Bronchial epithelial cell (primary cell): Measurements from ENCODE around the gene CACTIN. TPM values are rescaled to one million over a fixed set of nuclear protein-coding genes. Genes with fewer than 3 reads are reported as not detected.

ENCODE experiments used
- DNase-seq: peaks from one replicate; pipeline ENCODE4 v3.0.0-alpha.2; 2010; ENCODE audit warnings: low read depth
- FAIRE-seq: peaks from 2 replicates; lab custom pipeline; 2011; peaks lifted over from hg19 to GRCh38; lab: Jason Lieb, UNC
- H3K27me3 ChIP-seq: 2 replicates; pipeline ENCODE4 v1.5.1; 2011; ENCODE audit warnings: low read length; ENCODE audit not compliant: control insufficient read depth, insufficient read depth
- H3K36me3 ChIP-seq: 2 replicates; pipeline ENCODE4 v1.5.1; 2011; ENCODE audit warnings: low read length; ENCODE audit not compliant: control insufficient read depth, insufficient read depth
- H3K4me3 ChIP-seq: 2 replicates; pipeline ENCODE4 v1.5.1; 2011; ENCODE audit warnings: mild to moderate bottlenecking, low read depth, low read length, control low read depth
- total RNA-seq: library from RNA; depleted of rRNA; stranded (reverse); fragments of >200 nt; gene quantifications from 2 replicates; pipeline ENCODE4 v1.2.1, GENCODE V29; 2014
- TF ChIP-seq, protein P1 (sequence below): IDR thresholded peaks from 2 replicates; pipeline ENCODE4 v1.5.1; 2011; ENCODE audit warnings: mild to moderate bottlenecking, moderate library complexity, low read length, control low read depth, inconsistent platforms; ENCODE audit not compliant: insufficient read depth, severe bottlenecking

The CACTIN gene
- total RNA-seq, 1 donor from 2014 or later, result 30.3 TPM

DNA sequence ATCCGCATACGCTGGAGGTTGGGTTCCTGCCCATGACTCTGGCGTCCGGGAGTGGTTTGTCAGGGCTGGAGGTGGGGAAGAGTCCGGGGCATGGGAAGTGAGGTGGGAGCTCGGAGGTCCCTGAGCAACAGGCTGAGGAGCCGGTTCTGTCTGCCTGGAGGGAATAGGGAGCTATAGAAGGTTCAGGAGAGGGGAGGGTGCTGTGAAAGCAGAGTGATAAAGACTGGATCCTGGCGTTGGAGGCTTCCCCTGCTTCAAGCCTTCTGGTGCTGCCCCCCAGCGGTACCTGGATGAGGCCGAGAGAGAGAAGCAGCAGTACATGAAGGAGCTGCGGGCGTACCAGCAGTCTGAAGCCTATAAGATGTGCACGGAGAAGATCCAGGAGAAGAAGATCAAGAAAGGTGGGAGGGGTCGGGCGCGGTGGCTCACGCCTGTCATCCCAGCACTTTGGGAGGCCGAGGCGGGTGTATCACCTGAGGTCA, 51.3 kb downstream of the CACTIN start:
- Histone ChIP-seq H3K4me3 (no peak overlapping the region), H3K36me3 (peaks cover 8% of the 10 kb centered on the region), H3K27me3 (no peaks in the 10 kb centered on the region)
- TF ChIP-seq, protein P1, sequence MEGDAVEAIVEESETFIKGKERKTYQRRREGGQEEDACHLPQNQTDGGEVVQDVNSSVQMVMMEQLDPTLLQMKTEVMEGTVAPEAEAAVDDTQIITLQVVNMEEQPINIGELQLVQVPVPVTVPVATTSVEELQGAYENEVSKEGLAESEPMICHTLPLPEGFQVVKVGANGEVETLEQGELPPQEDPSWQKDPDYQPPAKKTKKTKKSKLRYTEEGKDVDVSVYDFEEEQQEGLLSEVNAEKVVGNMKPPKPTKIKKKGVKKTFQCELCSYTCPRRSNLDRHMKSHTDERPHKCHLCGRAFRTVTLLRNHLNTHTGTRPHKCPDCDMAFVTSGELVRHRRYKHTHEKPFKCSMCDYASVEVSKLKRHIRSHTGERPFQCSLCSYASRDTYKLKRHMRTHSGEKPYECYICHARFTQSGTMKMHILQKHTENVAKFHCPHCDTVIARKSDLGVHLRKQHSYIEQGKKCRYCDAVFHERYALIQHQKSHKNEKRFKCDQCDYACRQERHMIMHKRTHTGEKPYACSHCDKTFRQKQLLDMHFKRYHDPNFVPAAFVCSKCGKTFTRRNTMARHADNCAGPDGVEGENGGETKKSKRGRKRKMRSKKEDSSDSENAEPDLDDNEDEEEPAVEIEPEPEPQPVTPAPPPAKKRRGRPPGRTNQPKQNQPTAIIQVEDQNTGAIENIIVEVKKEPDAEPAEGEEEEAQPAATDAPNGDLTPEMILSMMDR, result peak; percentile 33
- DNase-seq (no peak), FAIRE-seq (no peak)

DNA sequence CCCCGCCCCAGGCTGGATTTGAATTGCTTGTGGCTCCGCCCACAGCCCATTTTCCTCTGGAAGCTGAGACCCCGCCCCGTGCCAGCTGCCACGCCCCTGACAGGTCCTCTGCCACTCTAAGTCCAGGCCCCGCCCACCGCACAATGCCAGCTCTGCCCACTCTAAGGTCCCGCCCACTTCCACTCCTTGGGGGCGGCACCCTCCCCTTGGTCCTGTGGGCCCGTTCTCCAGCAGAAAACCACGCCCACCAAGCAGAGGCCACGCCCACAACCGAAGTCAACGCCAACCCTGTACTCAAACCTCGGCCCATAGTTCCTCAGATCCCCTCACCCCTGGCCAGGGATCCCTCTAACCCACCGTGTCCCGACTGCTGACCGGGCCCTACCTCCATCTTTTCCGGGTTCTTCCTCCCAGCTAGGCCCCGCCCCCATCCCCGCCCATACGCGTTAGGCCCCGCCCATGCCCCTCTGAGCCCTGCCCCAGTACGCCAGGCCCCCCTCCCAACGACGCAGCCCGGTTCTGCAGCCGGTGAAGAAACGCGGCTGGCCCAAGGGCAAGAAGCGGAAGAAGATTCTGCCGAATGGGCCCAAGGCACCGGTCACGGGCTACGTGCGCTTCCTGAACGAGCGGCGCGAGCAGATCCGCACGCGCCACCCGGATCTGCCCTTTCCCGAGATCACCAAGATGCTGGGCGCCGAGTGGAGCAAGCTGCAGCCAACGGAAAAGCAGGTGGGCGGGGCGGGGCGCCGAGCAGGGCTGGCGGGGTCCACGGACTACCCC, 52.5 kb downstream of the CACTIN start:
- Histone ChIP-seq H3K4me3 (peak overlapping the region; percentile 92), H3K36me3 (peaks cover 8% of the 10 kb centered on the region), H3K27me3 (no peaks in the 10 kb centered on the region)
- peak; percentile 90 for DNase-seq
- no peak for FAIRE-seq
- TF ChIP-seq, protein P1, result no peak

DNA sequence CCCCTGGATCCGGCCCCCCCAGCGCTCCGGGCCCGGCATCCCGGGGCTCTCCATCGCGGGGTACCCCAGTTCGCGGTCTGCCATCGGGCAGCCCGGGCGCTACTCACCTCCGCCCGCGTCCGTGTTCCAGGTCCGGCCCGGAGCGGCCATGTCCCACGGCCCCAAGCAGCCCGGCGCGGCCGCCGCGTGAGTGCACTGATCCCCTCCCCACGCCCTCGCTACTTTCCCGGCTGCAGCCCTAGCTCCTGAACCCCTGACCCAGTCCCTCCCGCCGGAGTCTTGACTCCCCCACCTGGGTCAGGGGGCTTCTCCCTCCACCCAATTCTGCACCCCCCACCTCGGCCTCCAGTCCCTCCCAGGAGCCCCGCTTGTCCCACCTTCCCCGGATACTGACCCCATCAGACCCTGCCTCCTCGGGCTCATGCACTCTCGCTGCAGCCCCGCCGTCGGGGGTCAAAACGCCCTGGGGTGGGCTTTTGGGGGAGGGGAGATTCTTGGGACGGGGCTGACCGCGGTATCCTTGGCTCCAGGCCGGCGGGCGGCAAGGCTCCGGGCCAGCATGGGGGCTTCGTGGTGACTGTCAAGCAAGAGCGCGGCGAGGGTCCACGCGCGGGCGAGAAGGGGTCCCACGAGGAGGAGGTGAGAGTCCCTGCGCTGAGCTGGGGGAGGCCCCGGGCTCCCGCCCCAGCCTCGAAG, 53.3 kb downstream of the CACTIN start:
- H3K27me3 ChIP-seq, result no peaks in the 10 kb centered on the region
- no peak for DNase-seq
- peaks cover 6% of the 10 kb centered on the region for H3K36me3 ChIP-seq
- TF ChIP-seq, protein P1, result no peak
- FAIRE-seq, result no peak
- H3K4me3 ChIP-seq, result peak overlapping the region; percentile 92

DNA sequence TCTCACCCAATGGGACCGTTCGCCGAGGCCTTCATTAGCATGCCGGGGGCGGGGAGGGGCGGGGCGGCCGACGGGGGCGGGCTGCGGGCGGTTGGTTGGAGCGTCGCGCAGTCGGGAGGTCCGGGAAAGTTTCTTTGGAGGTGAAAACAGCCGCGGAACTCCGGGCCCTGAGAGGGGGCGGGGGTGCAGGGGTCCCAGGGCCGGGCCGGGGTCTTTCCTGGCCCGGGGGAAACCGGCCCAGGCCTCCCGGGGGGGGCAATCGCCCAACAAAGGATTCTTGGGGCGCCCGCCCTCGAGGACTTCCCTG, 53.8 kb downstream of the CACTIN start, which contains the start of gene HMG20B:
Gene HMG20B (plus strand): TSS at position 90 of the 307 bp plus-strand sequence. CDS start 366 bp downstream, outside the sequence.
- DNase-seq, result no peak
- H3K36me3 ChIP-seq, result peaks cover 6% of the 10 kb centered on the region
- no peaks in the 10 kb centered on the region for H3K27me3 ChIP-seq
- no peak for FAIRE-seq
- TF ChIP-seq, protein P1, result no peak
- H3K4me3 ChIP-seq, result peak within 1 kb of the TSS; percentile 92

DNA sequence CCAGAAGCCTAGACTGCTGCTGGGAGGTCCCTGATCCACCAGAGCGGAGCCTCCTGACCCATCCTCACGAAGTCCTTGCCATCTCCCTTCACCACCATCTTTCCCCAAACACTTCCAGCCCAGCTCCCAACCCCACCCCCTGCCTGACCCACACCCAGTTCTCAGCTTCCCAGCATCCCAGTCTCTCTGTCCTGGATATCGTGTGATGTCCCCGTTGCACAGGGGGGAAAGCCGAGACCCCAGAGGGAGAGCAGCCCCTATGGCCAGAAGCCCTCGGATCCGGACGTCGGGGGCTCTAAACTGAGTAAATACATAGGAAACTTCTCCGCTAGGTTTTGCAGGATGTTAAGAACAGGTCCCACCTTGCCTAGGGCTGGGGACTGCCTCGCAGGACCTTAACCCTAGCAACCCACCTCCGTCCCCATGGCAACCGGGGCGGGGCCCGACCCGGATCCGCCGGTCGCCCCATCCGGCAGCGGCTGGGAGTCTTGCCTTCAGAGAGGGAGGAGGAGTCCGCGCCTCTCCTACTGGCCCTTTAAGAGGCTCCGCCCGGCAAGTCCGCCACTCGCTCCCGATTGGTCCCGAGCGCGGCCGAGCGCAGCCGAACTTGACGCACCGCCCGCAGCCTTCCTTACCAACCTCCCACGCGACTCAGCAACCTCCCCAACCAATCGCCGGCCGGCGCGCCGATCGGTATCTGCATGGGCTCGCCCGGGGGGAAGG, 54.3 kb downstream of the CACTIN start:
- Histone ChIP-seq H3K36me3 (peaks cover 6% of the 10 kb centered on the region), H3K4me3 (peak overlapping the region; percentile 36), H3K27me3 (no peaks in the 10 kb centered on the region)
- FAIRE-seq (no peak), DNase-seq (peak; percentile 98)
- TF ChIP-seq, protein P1, result no peak
